H9 (cell line): ENCODE data around the gene NAXD. TPM values are rescaled to one million over a fixed set of nuclear protein-coding genes. Genes with fewer than 3 reads are reported as not detected.

Experiments used
- DNase-seq: peaks from one replicate; pipeline ENCODE4 v3.0.0-alpha.2; 2017
- H2AFZ ChIP-seq: one replicate; pipeline ENCODE4 v1.6.1; 2013; ENCODE audit warnings: mild to moderate bottlenecking, low read length, control low read depth, moderate library complexity
- H2AK5ac ChIP-seq: 2 replicates; pipeline ENCODE4 v1.6.1; 2013; ENCODE audit warnings: low read length, control low read depth, mixed read lengths; ENCODE audit not compliant: insufficient read length
- H2BK120ac ChIP-seq: one replicate; pipeline ENCODE4 v1.6.1; 2013; ENCODE audit warnings: low read depth, mild to moderate bottlenecking, low read length, control low read depth, inconsistent platforms; ENCODE audit not compliant: poor library complexity, severe bottlenecking
- H2BK12ac ChIP-seq: 2 replicates; pipeline ENCODE4 v1.6.1; 2013; ENCODE audit warnings: low read length, control low read depth, mixed read lengths, low read depth; ENCODE audit not compliant: insufficient read length
- H2BK15ac ChIP-seq: 2 replicates; pipeline ENCODE4 v1.6.1; 2013; ENCODE audit warnings: low read depth, low read length, control low read depth
- H2BK20ac ChIP-seq: one replicate; pipeline ENCODE4 v1.6.1; 2013; ENCODE audit warnings: low read depth, mild to moderate bottlenecking, low read length, control low read depth, inconsistent platforms; ENCODE audit not compliant: poor library complexity, severe bottlenecking
- H2BK5ac ChIP-seq: 2 replicates; pipeline ENCODE4 v1.6.1; 2013; ENCODE audit warnings: low read length, control low read depth, mixed read lengths; ENCODE audit not compliant: insufficient read length
- H3K14ac ChIP-seq: 2 replicates; pipeline ENCODE4 v1.6.1; 2013; ENCODE audit warnings: low read length, control low read depth; ENCODE audit not compliant: insufficient read depth
- H3K18ac ChIP-seq: 2 replicates; pipeline ENCODE4 v1.6.1; 2013; ENCODE audit warnings: low read depth, mild to moderate bottlenecking, mixed read lengths, low read length, control low read depth; ENCODE audit not compliant: insufficient read length
- H3K23ac ChIP-seq: 2 replicates; pipeline ENCODE4 v1.6.1; 2013; ENCODE audit warnings: low read length, control low read depth, mixed read lengths, low read depth; ENCODE audit not compliant: insufficient read length
- H3K23me2 ChIP-seq: 2 replicates; pipeline ENCODE4 v1.6.1; 2013; ENCODE audit warnings: low read depth, mild to moderate bottlenecking, mixed read lengths, low read length, control low read depth; ENCODE audit not compliant: insufficient read length, poor library complexity, severe bottlenecking
- H3K27ac ChIP-seq: 2 replicates; pipeline ENCODE4 v1.5.1; 2013; ENCODE audit warnings: low read length, control low read depth, mixed read lengths, low read depth; ENCODE audit not compliant: insufficient read length
- H3K27me3 ChIP-seq: 2 replicates; pipeline ENCODE4 v1.6.1; 2013; ENCODE audit warnings: low read length, control low read depth, inconsistent platforms; ENCODE audit not compliant: insufficient read depth
- H3K4ac ChIP-seq: 2 replicates; pipeline ENCODE4 v1.6.1; 2013; ENCODE audit warnings: low read depth, mild to moderate bottlenecking, control low read depth, inconsistent platforms, low read length, moderate library complexity
- H3K4me1 ChIP-seq: 2 replicates; pipeline ENCODE4 v1.6.1; 2013; ENCODE audit warnings: low read length, control low read depth, inconsistent platforms; ENCODE audit not compliant: insufficient read depth
- H3K4me2 ChIP-seq: 2 replicates; pipeline ENCODE4 v1.6.1; 2013; ENCODE audit warnings: low read length, control low read depth, mixed read lengths; ENCODE audit not compliant: insufficient read length, insufficient read depth
- H3K56ac ChIP-seq: 2 replicates; pipeline ENCODE4 v1.6.1; 2013; ENCODE audit warnings: low read depth, mild to moderate bottlenecking, mixed read lengths, low read length, control low read depth; ENCODE audit not compliant: insufficient read length
- H3K79me1 ChIP-seq: 2 replicates; pipeline ENCODE4 v1.6.1; 2013; ENCODE audit warnings: low read depth, mild to moderate bottlenecking, moderate library complexity, low read length, control low read depth, inconsistent platforms; ENCODE audit not compliant: insufficient read depth, poor library complexity, severe bottlenecking
- H3K79me2 ChIP-seq: 2 replicates; pipeline ENCODE4 v1.6.1; 2013; ENCODE audit warnings: low read length, control low read depth, inconsistent platforms; ENCODE audit not compliant: insufficient read depth
- H3K9ac ChIP-seq: 2 replicates; pipeline ENCODE4 v1.6.1; 2013; ENCODE audit warnings: low read length, control low read depth, mixed read lengths; ENCODE audit not compliant: insufficient read length; ENCODE audit errors: extremely low read depth
- H3K9me3 ChIP-seq: one replicate; pipeline ENCODE4 v1.6.1; 2013; ENCODE audit warnings: low read depth, low read length, inconsistent platforms; ENCODE audit not compliant: control insufficient read depth
- H3T11ph ChIP-seq: one replicate; pipeline ENCODE4 v1.6.1; 2013; ENCODE audit warnings: mild to moderate bottlenecking, low read length, control low read depth, inconsistent platforms
- H4K20me1 ChIP-seq: one replicate; pipeline ENCODE4 v1.6.1; 2013; ENCODE audit not compliant: control insufficient read depth, insufficient read length, insufficient read depth
- H4K5ac ChIP-seq: 2 replicates; pipeline ENCODE4 v1.6.1; 2013; ENCODE audit warnings: low read depth, mild to moderate bottlenecking, mixed read lengths, low read length, control low read depth; ENCODE audit not compliant: insufficient read length
- H4K8ac ChIP-seq: replicated peaks from 2 replicates; pipeline ENCODE4 v1.6.1; 2013; ENCODE audit warnings: low read length, control low read depth, mixed read lengths, low read depth; ENCODE audit not compliant: insufficient read length
- H4K91ac ChIP-seq: 2 replicates; pipeline ENCODE4 v1.6.1; 2013; ENCODE audit warnings: low read depth, mild to moderate bottlenecking, moderate library complexity, mixed read lengths, low read length, control low read depth; ENCODE audit not compliant: insufficient read length
- H3K27ac Mint-ChIP-seq, 3 experiments: 2 replicates in 2 of 3; 3 replicates in 1 of 3; pipeline ENCODE4 v1.8.0; 2020 to 2021; ENCODE audit warnings: mixed read lengths in 3 of 3, mild to moderate bottlenecking in 1 of 3, moderate library complexity in 1 of 3
- H3K27me3 Mint-ChIP-seq: 2 replicates; pipeline ENCODE4 v1.8.0; 2021; ENCODE audit warnings: low read depth, mild to moderate bottlenecking, moderate library complexity, mixed read lengths
- H3K36me3 Mint-ChIP-seq, 3 experiments: 2 replicates in 2 of 3; 3 replicates in 1 of 3; pipeline ENCODE4 v1.8.0; 2020 to 2021; ENCODE audit warnings: low read depth in 3 of 3, mixed read lengths in 3 of 3; ENCODE audit not compliant: insufficient read depth in 1 of 3
- H3K4me1 Mint-ChIP-seq, 2 experiments: 2 replicates each; pipeline ENCODE4 v1.8.0; 2020; ENCODE audit warnings: mixed read lengths in 2 of 2
- H3K4me3 Mint-ChIP-seq, 2 experiments: 2 replicates in 1 of 2; 3 replicates in 1 of 2; pipeline ENCODE4 v1.8.0; 2020 to 2021; ENCODE audit warnings: mild to moderate bottlenecking in 2 of 2, mixed read lengths in 2 of 2, moderate library complexity in 1 of 2
- H3K9me3 Mint-ChIP-seq, 2 experiments: 2 replicates in 1 of 2; 3 replicates in 1 of 2; pipeline ENCODE4 v1.8.0; 2020; ENCODE audit warnings: mild to moderate bottlenecking in 2 of 2, mixed read lengths in 2 of 2, moderate library complexity in 1 of 2
- WGBS: extraction: QIAGEN DNeasy Blood & Tissue Kit; methylation state at CpG from one replicate; pipeline ENCODE4 v1.1.7; 2013; ENCODE audit warnings: missing lambda C conversion rate, low lambda C conversion rate, mixed read lengths; ENCODE audit not compliant: insufficient read length; ENCODE audit errors: extremely low coverage; 5-methylcytosine and 5-hydroxymethylcytosine counted together
- total RNA-seq: library from RNA; stranded (reverse); gene quantifications from 2 replicates; pipeline ENCODE4 v1.2.1, GENCODE V29; 2021
- TF ChIP-seq, protein P1 (sequence below): fragments of 200-600 bp; sonication (generic); conservative IDR thresholded peaks from 3 replicates; pipeline ENCODE4 v1.8.0; 2021; ENCODE audit warnings: antibody characterized with exemption, mild to moderate bottlenecking

The NAXD gene
- total RNA-seq, 1 experiment from 2014 or later, result 25.5 TPM

- H3K14ac ChIP-seq, result no peak overlapping the region
- DNase-seq, result no peak
- no peak overlapping the region for H2BK5ac ChIP-seq
- TF ChIP-seq, protein P1, sequence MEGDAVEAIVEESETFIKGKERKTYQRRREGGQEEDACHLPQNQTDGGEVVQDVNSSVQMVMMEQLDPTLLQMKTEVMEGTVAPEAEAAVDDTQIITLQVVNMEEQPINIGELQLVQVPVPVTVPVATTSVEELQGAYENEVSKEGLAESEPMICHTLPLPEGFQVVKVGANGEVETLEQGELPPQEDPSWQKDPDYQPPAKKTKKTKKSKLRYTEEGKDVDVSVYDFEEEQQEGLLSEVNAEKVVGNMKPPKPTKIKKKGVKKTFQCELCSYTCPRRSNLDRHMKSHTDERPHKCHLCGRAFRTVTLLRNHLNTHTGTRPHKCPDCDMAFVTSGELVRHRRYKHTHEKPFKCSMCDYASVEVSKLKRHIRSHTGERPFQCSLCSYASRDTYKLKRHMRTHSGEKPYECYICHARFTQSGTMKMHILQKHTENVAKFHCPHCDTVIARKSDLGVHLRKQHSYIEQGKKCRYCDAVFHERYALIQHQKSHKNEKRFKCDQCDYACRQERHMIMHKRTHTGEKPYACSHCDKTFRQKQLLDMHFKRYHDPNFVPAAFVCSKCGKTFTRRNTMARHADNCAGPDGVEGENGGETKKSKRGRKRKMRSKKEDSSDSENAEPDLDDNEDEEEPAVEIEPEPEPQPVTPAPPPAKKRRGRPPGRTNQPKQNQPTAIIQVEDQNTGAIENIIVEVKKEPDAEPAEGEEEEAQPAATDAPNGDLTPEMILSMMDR, result no peak
- H3K27ac ChIP-seq, result no peak overlapping the region
- H2AK5ac ChIP-seq, result no peak overlapping the region
- H4K8ac ChIP-seq, result no peak overlapping the region
- H3K27ac Mint-ChIP-seq, result no peak overlapping the region
- no peaks in the 10 kb centered on the region for H3K4me1 ChIP-seq
- no peak overlapping the region for H3K4me2 ChIP-seq
- no peaks in the 10 kb centered on the region for H3K23me2 ChIP-seq
- no peaks in the 10 kb centered on the region for H3K36me3 Mint-ChIP-seq
- peaks cover 4% of the 10 kb centered on the region in 2 experiments for H3K4me1 Mint-ChIP-seq
- H2BK120ac ChIP-seq, result no peak overlapping the region
- no peak overlapping the region for H2AFZ ChIP-seq
- H3K79me1 ChIP-seq, result no peaks in the 10 kb centered on the region
- no peak overlapping the region for H2BK15ac ChIP-seq
- no peak overlapping the region for H3K56ac ChIP-seq
- no peak overlapping the region for H3K23ac ChIP-seq
- H3K27me3 ChIP-seq, result no peaks in the 10 kb centered on the region
- no peak overlapping the region for H2BK20ac ChIP-seq
- no peak overlapping the region for H2BK12ac ChIP-seq
- no peaks in the 10 kb centered on the region for H3K9me3 ChIP-seq
- H3K4me3 Mint-ChIP-seq, result no peak overlapping the region
- H3K79me2 ChIP-seq, result no peaks in the 10 kb centered on the region
- no peak overlapping the region for H3K18ac ChIP-seq
- H3K27me3 Mint-ChIP-seq, result peaks cover 4% of the 10 kb centered on the region
- no peaks in the 10 kb centered on the region for H3K9me3 Mint-ChIP-seq
- no peaks in the 10 kb centered on the region for H4K20me1 ChIP-seq
- no peak overlapping the region for H4K5ac ChIP-seq
- H3T11ph ChIP-seq, result no peak overlapping the region
- H4K91ac ChIP-seq, result no peak overlapping the region
- no peak overlapping the region for H3K4ac ChIP-seq
- H3K9ac ChIP-seq, result no peak overlapping the region
- WGBS, result no CpG with 5 or more reads among the region's 2 CpGs
Observed at GRCh38 chr13:110580800-110581199, 34.5 kb upstream of the NAXD start.
